K562 (cell line): ENCODE measurements around the gene TRAF3IP3. TPM values are rescaled to one million over a fixed set of nuclear protein-coding genes. Genes with fewer than 3 reads are reported as not detected.
A peak's percentile ranks its signal among the peaks of the same experiment; 100 is the strongest.

ENCODE experiments used
- ATAC-seq: fragments of 200-7000 bp; cut with Tn5 transposase; 3 replicates; pipeline ENCODE4 v1.9.1; 2020; ENCODE audit warnings: moderate library complexity
- BruUV-seq: library from RNA; stranded (reverse); fragments of 400-500 nt; replicated peaks from 2 replicates; lab custom pipeline; 2021; lab: Mats Ljungman, UMichigan
- CTCF ChIA-PET: fragments of 300-600 bp; formaldehyde crosslinking; extraction: SDS; loops from one replicate; lab custom pipeline; 2021; ENCODE audit warnings: low intra/inter-chr PET ratio; lab: Yijun Ruan, JAX
- POLR2A ChIA-PET: fragments of 300-600, 350-650 bp; sonication (Branson Sonifier 250); formaldehyde crosslinking; extraction: SDS; loops from one replicate; lab custom pipeline; 2021; ENCODE audit warnings: antibody characterized with exemption, inconsistent platforms; lab: Yijun Ruan, JAX
- DNase-seq, 4 experiments: peaks; one replicate each; pipeline versions ENCODE4 v3.0.0 to v3.0.0-alpha.2; 2011 to 2018; ENCODE audit warnings: low spot score in 3 of 4, mixed read lengths in 3 of 4; ENCODE audit errors: extremely low read depth in 1 of 4
- FAIRE-seq: peaks from 2 replicates; lab custom pipeline; 2011; peaks lifted over from hg19 to GRCh38; lab: Jason Lieb, UNC
- H2AFZ ChIP-seq: 2 replicates; pipeline ENCODE4 v1.6.0; 2011; ENCODE audit warnings: low read depth, low read length, control low read depth, inconsistent platforms
- H3K27ac ChIP-seq: fragments of 200-600 bp; 3 replicates; pipeline ENCODE4 v1.8.0; 2011; ENCODE audit warnings: low read depth, mild to moderate bottlenecking, control low read depth, inconsistent platforms, low read length, moderate library complexity, mixed read lengths; ENCODE audit errors: extremely low read depth
- H3K27me3 ChIP-seq, 2 experiments: fragments of 300-600 bp in 1 of 2; 2 replicates in 1 of 2; 3 replicates in 1 of 2; pipeline versions ENCODE4 v1.6.0 to v1.8.0; 2011; ENCODE audit warnings: inconsistent platforms in 2 of 2, low read length in 2 of 2, mild to moderate bottlenecking in 1 of 2, mixed read lengths in 1 of 2, moderate library complexity in 1 of 2; ENCODE audit not compliant: control insufficient read depth in 2 of 2, insufficient read depth in 2 of 2
- H3K36me3 ChIP-seq: fragments of 300-600 bp; 3 replicates; pipeline ENCODE4 v1.8.0; 2011; ENCODE audit warnings: mild to moderate bottlenecking, low read length, inconsistent platforms; ENCODE audit not compliant: control insufficient read depth, insufficient read depth
- H3K4me1 ChIP-seq, 2 experiments: fragments of 200-600 bp in 1 of 2; replicated peaks in 1 of 2; 2 replicates in 1 of 2; 3 replicates in 1 of 2; pipeline versions ENCODE4 v1.5.1 to v1.8.0; 2011; ENCODE audit warnings: inconsistent platforms in 2 of 2, low read length in 2 of 2, mild to moderate bottlenecking in 1 of 2, mixed read lengths in 1 of 2, moderate library complexity in 1 of 2; ENCODE audit not compliant: control insufficient read depth in 2 of 2, insufficient read depth in 2 of 2
- H3K4me2 ChIP-seq: 2 replicates; pipeline ENCODE4 v1.6.1; 2011; ENCODE audit warnings: low read length, control low read depth, inconsistent platforms, mixed read lengths; ENCODE audit not compliant: insufficient read depth
- H3K4me3 ChIP-seq: fragments of 200-600 bp; sonication (generic), shearing (Covaris generic); 2 replicates; pipeline ENCODE4 v1.5.1; 2016; ENCODE audit warnings: control low read depth, inconsistent platforms
- H3K79me2 ChIP-seq: fragments of 200-600 bp; 3 replicates; pipeline ENCODE4 v1.8.0; 2011; ENCODE audit warnings: low read length, inconsistent platforms; ENCODE audit not compliant: control insufficient read depth, insufficient read depth
- H3K9ac ChIP-seq, 2 experiments: 2 replicates each; pipeline versions ENCODE4 v1.6.0 to v1.6.1; 2011; ENCODE audit warnings: low read depth in 2 of 2, low read length in 2 of 2, control low read depth in 1 of 2, inconsistent platforms in 1 of 2, mild to moderate bottlenecking in 1 of 2, mixed read lengths in 1 of 2; ENCODE audit not compliant: insufficient read depth in 1 of 2
- H3K9me1 ChIP-seq: one replicate; pipeline ENCODE4 v1.6.0; 2011; ENCODE audit warnings: inconsistent platforms, mild to moderate bottlenecking, low read length, moderate library complexity; ENCODE audit not compliant: control insufficient read depth, insufficient read depth
- H3K9me3 ChIP-seq: replicated peaks from 2 replicates; pipeline ENCODE4 v1.5.1; 2011; ENCODE audit warnings: low read depth, low read length, inconsistent platforms; ENCODE audit not compliant: control insufficient read depth, insufficient read depth
- H4K20me1 ChIP-seq: replicated peaks from 2 replicates; pipeline ENCODE4 v1.6.1; 2011; ENCODE audit warnings: low read length, inconsistent platforms, mixed read lengths; ENCODE audit not compliant: control insufficient read depth, insufficient read depth
- ARID1B ChIP-seq: fragments of 450-650 bp; IDR thresholded peaks from 2 replicates; pipeline ENCODE4 v1.6.1; 2016; ENCODE audit warnings: antibody characterized with exemption, mild to moderate bottlenecking, inconsistent platforms
- CBFA2T2 ChIP-seq: fragments of 450-650 bp; conservative IDR thresholded peaks from 2 replicates; pipeline ENCODE4 v1.6.1; 2017; ENCODE audit warnings: mild to moderate bottlenecking
- CBX1 ChIP-seq: sonication (generic); IDR thresholded peaks from 2 replicates; pipeline ENCODE4 v1.6.1; 2016; ENCODE audit warnings: antibody characterized with exemption, low read depth, mild to moderate bottlenecking
- FOXA3 ChIP-seq, 2 experiments: fragments of 450-650 bp in 1 of 2; sonication (generic) in 1 of 2; formaldehyde crosslinking; IDR thresholded peaks in 1 of 2; conservative IDR thresholded peaks in 1 of 2; 2 replicates each; pipeline versions ENCODE4 v1.4.0 to v1.8.0; 2020 to 2022; ENCODE audit warnings: mild to moderate bottlenecking in 2 of 2, missing genetic modification reagents in 1 of 2
- KAT8 ChIP-seq: fragments of 450-650 bp; IDR thresholded peaks from 2 replicates; pipeline ENCODE4 v1.6.1; 2016; ENCODE audit warnings: low read depth, mild to moderate bottlenecking
- NCOR1 ChIP-seq: fragments of 450-650 bp; IDR thresholded peaks from 2 replicates; pipeline ENCODE4 v1.6.1; 2016; ENCODE audit warnings: mild to moderate bottlenecking, moderate library complexity
- NR2C1 ChIP-seq, 2 experiments: fragments of 450-650 bp; IDR thresholded peaks; 2 replicates each; pipeline ENCODE4 v1.6.1; 2017; ENCODE audit warnings: mild to moderate bottlenecking in 2 of 2, antibody characterized with exemption in 1 of 2, inconsistent platforms in 1 of 2, missing compliant biosample characterization in 1 of 2, missing genetic modification characterization in 1 of 2
- RBM22 ChIP-seq: fragments of 200-400 bp; formaldehyde crosslinking; IDR thresholded peaks from 2 replicates; pipeline ENCODE4 v1.6.1; 2018; ENCODE audit warnings: low read length, low read depth; ENCODE audit not compliant: poor library complexity, severe bottlenecking
- TAL1 ChIP-seq: fragments of 450-650 bp; IDR thresholded peaks from 2 replicates; pipeline ENCODE4 v1.6.1; 2016; ENCODE audit warnings: mild to moderate bottlenecking
- TCF3 ChIP-seq: sonication (generic); formaldehyde crosslinking; IDR thresholded peaks from 2 replicates; pipeline ENCODE4 v1.4.0; 2020; ENCODE audit warnings: mild to moderate bottlenecking, missing genetic modification reagents
- TEAD4 ChIP-seq, 2 experiments: sonication (generic) in 1 of 2; formaldehyde crosslinking in 1 of 2; IDR thresholded peaks; 2 replicates each; pipeline versions ENCODE4 v1.6.1 to v1.8.0; 2012 to 2022; ENCODE audit warnings: borderline replicate concordance in 1 of 2, inconsistent platforms in 1 of 2, low read length in 1 of 2, mild to moderate bottlenecking in 1 of 2, missing genetic modification reagents in 1 of 2
- U2AF1 ChIP-seq: fragments of 200-400 bp; formaldehyde crosslinking; optimal IDR thresholded peaks from 2 replicates; pipeline ENCODE3; 2017; ENCODE audit warnings: mild to moderate bottlenecking, low read depth, low read length, moderate library complexity
- WGBS: fragments of 100-300 bp; shearing (Covaris generic); methylation state at CpG from one replicate; pipeline ENCODE4 v1.1.6; 2016; ENCODE audit warnings: low coverage, mixed read lengths; ENCODE audit not compliant: insufficient coverage; ENCODE audit errors: missing lambda C conversion rate; 5-methylcytosine and 5-hydroxymethylcytosine counted together
- in situ Hi-C: fragments of 300-500 bp; cut with MboI; formaldehyde crosslinking; loops from 4 replicates; pipeline ENCODE4 v1.15.0; 2018; ENCODE audit warnings: inconsistent platforms, mixed read lengths
- intact Hi-C: fragments of 100-400 bp; cut with micrococcal nuclease; formaldehyde crosslinking; loops from 2 replicates; pipeline ENCODE4 v1.14.2; 2022
- polyA plus RNA-seq, 8 experiments: library from polyadenylated mRNA; depleted of rRNA in 4 of 8; stranded (reverse) in 5 of 8; unstranded in 3 of 8; fragments of >200 nt; fragmentation: Nextera tagmentation in 2 of 8; fragmentation: Illumina TruSeq in 1 of 8; extraction: Ambion mirVana in 2 of 8; extraction: Trizol in 1 of 8; gene quantifications; 2 replicates each; pipeline versions ENCODE4 v1.2.1 to v1.2.3, GENCODE V29; 2011 to 2014; ENCODE audit warnings: inconsistent platforms in 1 of 8, missing spikeins in 1 of 8
- total RNA-seq, 7 experiments: library from RNA; depleted of rRNA in 6 of 7; stranded (reverse); fragments of >200 nt in 6 of 7; fragmentation: Illumina TruSeq in 2 of 7; extraction: Trizol in 2 of 7; gene quantifications; 2 replicates each; pipeline versions ENCODE4 v1.2.1 to v1.2.3, GENCODE V29; 2011 to 2021; ENCODE audit warnings: low replicate concordance in 1 of 7
- TF ChIP-seq, protein P1 (sequence below): fragments of 450-650 bp; formaldehyde crosslinking; IDR thresholded peaks from 2 replicates; pipeline ENCODE4 v1.4.0; 2020; ENCODE audit warnings: mild to moderate bottlenecking, mixed read lengths

TRAF3IP3 gene
- total and polyA plus RNA-seq, 9 of the 15 experiments (the other 6 are each of a cell fraction or from before 2014, with no cell fraction given) = 0.06 to 1.1 (median 0.31) TPM

DNA sequence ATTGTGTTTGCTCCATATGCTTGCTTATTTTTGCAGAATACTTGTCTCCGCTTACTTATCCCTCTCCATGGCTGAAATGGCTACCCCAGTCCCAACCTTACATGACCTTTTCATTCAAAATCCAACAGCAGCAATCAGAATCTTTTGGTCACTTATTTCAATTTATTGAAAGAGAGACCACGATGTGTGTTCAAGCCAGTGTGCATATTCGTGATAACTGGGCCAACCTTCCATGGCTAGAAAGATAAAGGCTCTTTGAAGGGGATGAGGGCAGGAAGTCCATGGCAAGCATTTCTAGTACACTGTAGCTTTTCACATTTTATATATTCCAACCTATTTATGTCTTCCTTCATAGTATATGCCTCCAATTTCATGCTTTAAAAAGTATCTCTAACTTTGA lies 28.1 kb upstream of the TRAF3IP3 start:
- Histone ChIP-seq H3K36me3 (no peaks in the 10 kb centered on the region), H3K9me1 (no peaks in the 10 kb centered on the region), H3K9me3 (no peaks in the 10 kb centered on the region), H3K79me2 (no peaks in the 10 kb centered on the region), H3K27ac (no peak overlapping the region), H3K4me3 (no peak overlapping the region), H3K9ac (no peak overlapping the region), H3K4me1 (no peaks in the 10 kb centered on the region; a peak in 1 of 5 replicates), H4K20me1 (no peaks in the 10 kb centered on the region), H3K4me2 (no peak overlapping the region), H2AFZ (no peak overlapping the region), H3K27me3 (no peaks in the 10 kb centered on the region; a peak in 2 of 5 replicates)
- in situ Hi-C loops = no loop called here
- BruUV-seq = no TSS peak
- FAIRE-seq (peak; percentile 57), DNase-seq (peak in 2 of 4 experiments; percentile 18 to 28), ATAC-seq (no peak)
- intact Hi-C loops = no loop called here
- CTCF ChIA-PET = interaction anchor here (1.0 kb wide), 1 partner anchor 20 kb away, joined by 3 read pairs; no protein-coding TSS in a partner anchor
- POLR2A ChIA-PET = interaction anchor here (2.0 kb wide), 1 partner anchor 9 kb away, joined by 7 read pairs; no protein-coding TSS in a partner anchor
- 0% methylated on average over 3 of the region's 3 CpGs for WGBS
- no peak for TF ChIP-seq NR2C1 (IDR thresholded peaks at IDR 0.05)
- TF ChIP-seq NR2C1 (tag; IDR thresholded peaks at IDR 0.05) = no peak
- TF ChIP-seq TEAD4 (IDR thresholded peaks at IDR 0.05; ENCODE audit: low read length) = peak; percentile 56
- no peak for TF ChIP-seq TEAD4 (CRISPR knock-in tag; IDR thresholded peaks at IDR 0.05; ENCODE audit: borderline replicate concordance)
- TF ChIP-seq TAL1 = peak; percentile 74
- TF ChIP-seq CBFA2T2 = peak; percentile 38
- TF ChIP-seq, protein P1, sequence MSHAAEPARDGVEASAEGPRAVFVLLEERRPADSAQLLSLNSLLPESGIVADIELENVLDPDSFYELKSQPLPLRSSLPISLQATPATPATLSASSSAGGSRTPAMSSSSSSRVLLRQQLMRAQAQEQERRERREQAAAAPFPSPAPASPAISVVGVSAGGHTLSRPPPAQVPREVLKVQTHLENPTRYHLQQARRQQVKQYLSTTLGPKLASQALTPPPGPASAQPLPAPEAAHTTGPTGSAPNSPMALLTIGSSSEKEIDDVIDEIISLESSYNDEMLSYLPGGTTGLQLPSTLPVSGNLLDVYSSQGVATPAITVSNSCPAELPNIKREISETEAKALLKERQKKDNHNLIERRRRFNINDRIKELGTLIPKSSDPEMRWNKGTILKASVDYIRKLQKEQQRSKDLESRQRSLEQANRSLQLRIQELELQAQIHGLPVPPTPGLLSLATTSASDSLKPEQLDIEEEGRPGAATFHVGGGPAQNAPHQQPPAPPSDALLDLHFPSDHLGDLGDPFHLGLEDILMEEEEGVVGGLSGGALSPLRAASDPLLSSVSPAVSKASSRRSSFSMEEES (CRISPR knock-in tag) = no peak
- no peak for TF ChIP-seq KAT8
- TF ChIP-seq NCOR1 = peak; percentile 51; the same call in 1 of the 2 replicates
- no peak for TF ChIP-seq U2AF1
- TF ChIP-seq FOXA3 (CRISPR knock-in tag; conservative IDR thresholded peaks at IDR 0.05 in 1 of 2, IDR thresholded peaks at IDR 0.05 in 1 of 2) = peak in 1 of 2 experiments; percentile 66; a peak in 1 of 4 replicates
- no peak for TF ChIP-seq CBX1
- peak; percentile 68 for TF ChIP-seq ARID1B
- TF ChIP-seq TCF3 (CRISPR knock-in tag) = peak; percentile 62
- TF ChIP-seq RBM22 = no peak
